OCI-LY1 (cell line): ENCODE measurements around the gene AP2M1.

Experiments
- EZH2 ChIP-seq: fragments of 200-600 bp; sonication (generic), shearing (Covaris generic); IDR thresholded peaks from 2 replicates; pipeline ENCODE4 v1.8.0; 2017; ENCODE audit warnings: borderline replicate concordance, mixed run types, mild to moderate bottlenecking, antibody characterized with exemption, low read length, moderate library complexity, mixed read lengths
- TF ChIP-seq, protein P1 (sequence below): fragments of 200-600 bp; sonication (generic), shearing (Covaris generic); IDR thresholded peaks from 2 replicates; pipeline ENCODE4 v1.5.1; 2017; ENCODE audit warnings: mild to moderate bottlenecking, antibody characterized with exemption, low read length, moderate library complexity, mixed read lengths

DNA sequence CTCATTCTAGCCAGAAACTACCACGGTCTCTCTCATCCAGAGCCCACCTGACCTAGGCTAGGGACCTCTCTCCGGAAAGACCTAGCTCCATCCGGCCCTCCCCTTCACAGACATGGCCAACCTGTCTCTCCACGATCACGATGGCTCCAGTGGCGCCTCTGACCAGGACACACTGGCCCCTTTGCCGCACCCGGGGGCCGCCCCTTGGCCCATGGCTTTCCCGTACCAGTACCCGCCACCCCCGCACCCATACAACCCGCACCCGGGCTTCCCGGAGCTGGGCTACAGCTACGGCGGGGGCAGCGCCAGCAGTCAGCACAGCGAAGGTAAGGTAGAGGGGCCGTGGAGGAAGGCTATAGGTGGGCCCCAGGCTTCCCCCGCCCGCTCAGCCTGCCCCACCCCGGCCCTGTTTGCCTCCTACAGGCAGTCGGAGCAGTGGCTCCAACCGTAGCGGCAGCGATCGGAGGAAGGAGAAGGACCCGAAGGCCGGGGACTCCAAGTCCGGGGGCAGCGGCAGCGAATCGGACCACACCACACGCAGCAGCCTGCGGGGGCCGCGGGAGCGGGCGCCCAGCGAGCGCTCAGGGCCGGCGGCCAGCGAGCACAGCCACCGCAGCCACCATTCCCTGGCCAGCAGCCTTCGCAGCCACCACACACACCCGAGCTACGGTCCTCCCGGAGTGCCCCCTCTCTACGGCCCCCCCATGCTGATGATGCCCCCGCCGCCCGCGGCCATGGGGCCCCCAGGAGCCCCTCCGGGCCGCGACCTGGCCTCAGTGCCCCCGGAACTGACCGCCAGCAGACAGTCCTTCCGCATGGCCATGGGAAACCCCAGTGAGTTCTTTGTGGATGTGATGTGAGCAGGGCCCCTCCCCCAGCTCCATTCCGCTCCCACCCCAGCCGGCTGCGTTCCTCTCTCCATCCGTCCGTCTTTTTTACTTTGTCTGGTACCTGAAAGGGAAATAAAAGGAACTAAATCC, 4.5 kb upstream of the AP2M1 start:
- TF ChIP-seq EZH2: no peak
- TF ChIP-seq, protein P1, sequence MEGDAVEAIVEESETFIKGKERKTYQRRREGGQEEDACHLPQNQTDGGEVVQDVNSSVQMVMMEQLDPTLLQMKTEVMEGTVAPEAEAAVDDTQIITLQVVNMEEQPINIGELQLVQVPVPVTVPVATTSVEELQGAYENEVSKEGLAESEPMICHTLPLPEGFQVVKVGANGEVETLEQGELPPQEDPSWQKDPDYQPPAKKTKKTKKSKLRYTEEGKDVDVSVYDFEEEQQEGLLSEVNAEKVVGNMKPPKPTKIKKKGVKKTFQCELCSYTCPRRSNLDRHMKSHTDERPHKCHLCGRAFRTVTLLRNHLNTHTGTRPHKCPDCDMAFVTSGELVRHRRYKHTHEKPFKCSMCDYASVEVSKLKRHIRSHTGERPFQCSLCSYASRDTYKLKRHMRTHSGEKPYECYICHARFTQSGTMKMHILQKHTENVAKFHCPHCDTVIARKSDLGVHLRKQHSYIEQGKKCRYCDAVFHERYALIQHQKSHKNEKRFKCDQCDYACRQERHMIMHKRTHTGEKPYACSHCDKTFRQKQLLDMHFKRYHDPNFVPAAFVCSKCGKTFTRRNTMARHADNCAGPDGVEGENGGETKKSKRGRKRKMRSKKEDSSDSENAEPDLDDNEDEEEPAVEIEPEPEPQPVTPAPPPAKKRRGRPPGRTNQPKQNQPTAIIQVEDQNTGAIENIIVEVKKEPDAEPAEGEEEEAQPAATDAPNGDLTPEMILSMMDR: no peak
